Measurements from ENCODE around the gene EFCAB5.
"Not testable (repeated sequence)": the region's sequence is repeated elsewhere in the genome, so short reads cannot be mapped to it uniquely, and the experiment has no call there.

Gene EFCAB5

DNA sequence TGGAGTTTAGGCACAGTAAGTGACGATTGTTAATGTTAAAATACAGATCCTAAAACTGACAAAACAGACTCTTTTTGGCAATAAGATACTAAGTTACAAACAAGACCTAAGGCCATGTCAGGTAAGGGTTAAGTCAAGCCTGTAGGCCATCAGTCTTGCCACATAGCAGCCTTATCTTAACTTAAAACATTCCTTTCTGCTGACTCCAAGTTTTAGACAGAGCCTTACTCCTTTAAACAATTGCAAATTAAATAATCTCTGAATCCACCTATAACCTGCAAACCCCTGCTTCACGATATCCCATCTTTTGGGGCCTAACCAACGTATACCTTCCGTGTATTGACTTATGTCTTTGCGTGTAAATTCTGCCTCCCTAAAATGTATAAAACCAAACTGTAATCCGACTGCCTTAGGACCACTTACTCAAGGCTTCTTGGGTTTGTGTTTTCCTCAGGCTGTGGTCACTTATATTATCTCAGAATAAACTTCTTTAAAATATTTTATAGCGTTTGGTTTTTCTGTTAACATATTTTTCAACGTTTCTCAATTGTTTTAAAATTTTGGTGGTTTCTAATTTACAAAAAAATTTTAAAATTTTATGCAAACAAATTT is 64.4 kb downstream of the EFCAB5 start:
- DNase-seq (ENCODE audit: low read depth) = no peak

DNA sequence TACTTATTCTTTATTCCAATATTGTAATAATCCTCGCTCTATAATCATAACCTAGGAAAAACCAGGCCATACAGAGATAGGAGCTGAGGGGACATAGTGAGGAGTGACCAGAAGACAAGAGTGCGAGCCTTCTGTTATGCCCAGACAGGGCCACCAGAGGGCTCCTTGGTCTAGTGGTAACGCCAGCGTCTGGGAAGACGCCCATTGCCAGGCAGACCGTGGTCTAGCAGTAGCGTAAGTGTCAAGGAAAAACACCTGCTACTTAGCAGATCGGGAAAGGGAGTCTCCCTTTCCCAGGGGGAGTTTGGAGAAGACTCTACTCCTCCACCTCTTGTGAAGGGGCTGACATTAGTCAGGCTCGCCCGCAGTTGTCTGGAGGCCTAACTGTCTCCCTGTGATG is 70.5 kb downstream of the EFCAB5 start:
- DNase-seq (ENCODE audit: low read depth) = not testable (repeated sequence)

DNA sequence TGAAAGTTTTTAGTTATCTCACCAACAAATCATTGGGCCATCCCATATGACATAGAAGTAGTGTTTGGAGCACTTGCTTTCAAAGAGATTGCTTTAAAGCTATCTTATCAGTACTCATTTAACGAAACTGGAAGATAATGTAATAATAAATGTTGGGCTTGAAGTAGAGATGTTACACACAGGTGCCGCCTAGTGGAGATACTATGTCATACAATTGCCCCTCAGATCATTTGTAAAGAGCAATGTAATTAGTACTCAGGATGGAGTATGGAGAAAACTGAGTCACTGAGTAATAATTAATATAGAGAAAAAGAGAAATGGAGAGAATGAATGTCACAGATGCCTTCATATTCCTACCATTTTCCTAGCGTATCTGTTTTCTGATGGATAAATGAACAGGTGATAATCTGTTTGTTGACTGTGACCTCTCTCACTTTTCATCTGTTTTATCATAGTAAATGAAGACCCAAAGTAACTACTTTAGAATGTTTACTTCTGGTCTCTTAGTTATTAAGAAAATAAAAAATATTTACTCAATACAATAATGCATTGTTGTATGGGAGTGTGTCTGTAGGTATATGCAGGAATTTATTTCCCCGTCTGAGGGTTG is 80.4 kb downstream of the EFCAB5 start:
- peak; percentile 4 for DNase-seq (ENCODE audit: low read depth)

DNA sequence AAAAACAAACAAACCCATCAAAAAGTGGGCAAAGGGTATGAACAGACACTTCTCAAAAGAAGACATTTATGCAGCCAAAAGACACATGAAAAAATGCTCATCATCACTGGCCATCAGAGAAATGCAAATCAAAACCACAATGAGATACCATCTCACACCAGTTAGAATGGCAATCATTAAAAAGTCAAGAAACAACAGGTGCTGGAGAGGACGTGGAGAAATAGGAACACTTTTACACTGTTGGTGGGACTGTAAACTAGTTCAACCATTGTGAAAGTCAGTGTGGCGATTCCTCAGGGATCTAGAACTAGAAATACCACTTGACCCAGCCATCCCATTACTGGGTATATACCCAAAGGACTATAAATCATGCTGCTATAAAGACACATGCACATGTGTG is 83.9 kb downstream of the EFCAB5 start:
- not testable (repeated sequence) for DNase-seq (ENCODE audit: low read depth)

DNA sequence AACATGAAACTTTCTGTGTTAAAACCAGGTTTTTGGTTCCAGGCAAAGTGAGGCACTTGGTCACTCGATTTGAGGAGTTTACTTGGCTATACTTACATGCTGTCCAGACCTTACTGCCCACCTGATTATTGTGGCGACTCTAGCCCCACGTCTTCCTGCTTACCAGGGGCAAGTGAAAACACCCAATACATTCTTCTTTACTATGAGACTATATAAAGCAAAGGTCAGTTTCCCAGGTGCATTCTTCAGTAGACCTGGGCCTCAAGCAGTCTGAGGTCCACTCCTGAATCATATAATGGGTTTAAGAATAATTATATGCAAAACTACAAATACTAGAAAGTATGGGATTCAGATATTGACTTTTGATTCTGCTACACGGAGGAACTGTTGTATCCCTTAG is 86.2 kb downstream of the EFCAB5 start:
- DNase-seq (ENCODE audit: low read depth) = no peak

DNA sequence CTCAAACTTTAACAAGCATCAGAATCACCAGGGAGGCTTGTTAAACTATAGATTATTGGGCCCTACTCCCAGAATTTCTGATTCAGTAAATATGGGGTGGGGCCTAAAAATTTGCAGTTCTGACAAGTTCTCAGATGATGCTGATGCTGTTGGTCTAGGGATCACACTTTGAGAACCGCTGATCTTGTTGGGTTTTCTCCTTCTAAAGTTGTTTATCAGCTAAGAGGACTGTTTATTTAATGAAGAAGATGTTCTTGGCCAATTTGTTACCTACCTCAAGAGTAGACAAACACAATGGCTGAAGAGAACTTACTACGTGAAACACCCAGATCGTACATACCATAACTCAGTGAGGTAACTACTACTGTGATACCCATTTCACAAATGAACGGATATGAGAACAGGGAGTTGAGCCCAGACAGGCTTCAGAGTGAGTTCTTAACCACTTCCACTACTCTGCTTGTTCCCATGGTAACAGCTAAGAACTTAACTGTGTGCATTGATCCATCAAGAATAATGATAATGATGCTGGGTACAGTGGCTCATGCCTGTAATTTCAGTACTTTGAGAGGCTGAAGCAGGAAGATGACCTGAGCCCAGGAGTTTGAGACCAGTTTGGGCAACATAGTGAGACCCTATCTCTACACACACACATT is 89.9 kb downstream of the EFCAB5 start:
- DNase-seq (ENCODE audit: low read depth) = no peak

DNA sequence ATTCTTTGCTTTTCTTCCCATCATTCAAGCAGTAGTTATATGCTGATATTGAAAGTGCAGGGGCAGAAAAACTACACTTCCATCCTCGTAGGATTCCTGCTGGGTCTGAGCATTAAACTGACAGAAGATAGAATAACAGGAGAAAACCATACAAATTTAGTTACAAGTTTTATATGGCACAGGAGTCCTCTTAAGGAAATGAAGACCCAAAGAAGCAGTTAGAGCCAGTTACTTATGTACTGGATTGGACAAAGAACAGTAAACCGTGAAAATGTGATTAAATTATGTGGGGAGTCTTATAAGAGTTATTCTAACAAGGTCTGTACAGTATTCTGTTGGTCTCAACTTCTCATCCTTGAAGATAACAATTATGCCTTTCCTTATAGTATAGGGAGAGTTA is 93.9 kb downstream of the EFCAB5 start:
- DNase-seq (ENCODE audit: low read depth) = no peak

DNA sequence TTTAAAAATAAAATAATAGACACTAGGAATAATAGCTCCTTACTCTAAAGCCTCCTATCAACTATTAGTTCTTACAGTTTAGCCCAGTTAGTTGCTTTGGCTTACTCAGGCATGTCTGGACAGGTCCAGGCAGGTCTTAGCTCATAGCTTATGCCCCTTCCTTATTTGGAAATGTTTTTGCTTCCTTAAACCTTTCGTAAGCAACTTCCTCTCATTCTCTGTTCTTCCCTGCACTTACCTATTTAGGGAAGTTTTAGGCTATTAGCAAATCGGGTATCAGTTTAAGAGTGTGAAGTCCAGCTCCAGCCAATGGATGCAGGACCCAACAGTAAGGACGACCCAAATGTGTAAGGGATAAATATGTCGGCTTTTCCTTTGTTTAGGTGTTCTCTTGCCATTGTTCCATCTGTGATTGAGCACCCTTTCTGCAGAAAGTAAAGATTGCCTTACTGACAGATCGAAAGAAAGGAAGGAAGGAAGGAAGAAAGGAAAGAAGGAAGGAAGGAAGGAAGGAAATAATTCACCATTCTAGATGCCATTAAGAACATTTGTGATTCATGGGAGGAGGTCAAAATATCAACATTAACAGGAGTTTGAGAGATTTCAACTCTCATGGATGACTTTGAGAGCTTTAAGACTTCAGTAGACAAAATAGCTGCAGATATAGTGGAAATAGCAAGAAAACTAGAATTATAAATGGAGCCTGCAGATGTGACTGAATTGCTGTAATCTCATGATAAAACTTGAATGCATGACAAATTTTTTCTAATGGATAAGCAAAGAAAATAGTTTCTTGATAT is 99.5 kb downstream of the EFCAB5 start:
- DNase-seq (ENCODE audit: low read depth) = not testable (repeated sequence)

DNA sequence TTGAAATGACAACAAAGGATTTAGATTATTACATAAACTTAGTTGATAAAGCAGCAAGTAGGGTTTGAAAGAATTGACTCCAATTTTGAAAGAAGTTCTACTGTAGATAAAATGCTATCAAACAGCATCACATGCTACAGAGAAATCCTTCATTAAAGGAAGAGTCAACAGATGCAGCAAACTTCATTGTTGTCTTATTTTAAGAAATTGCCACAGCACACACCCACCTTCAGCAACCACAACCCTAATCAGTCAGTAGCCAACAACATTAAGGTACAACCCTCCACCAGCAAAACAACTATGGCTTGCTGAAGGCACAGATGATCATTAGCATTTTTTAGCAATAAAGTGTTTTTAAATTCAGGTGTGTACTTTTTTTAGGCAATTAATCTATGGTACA is 100.1 kb downstream of the EFCAB5 start:
- DNase-seq (ENCODE audit: low read depth) = no peak

DNA sequence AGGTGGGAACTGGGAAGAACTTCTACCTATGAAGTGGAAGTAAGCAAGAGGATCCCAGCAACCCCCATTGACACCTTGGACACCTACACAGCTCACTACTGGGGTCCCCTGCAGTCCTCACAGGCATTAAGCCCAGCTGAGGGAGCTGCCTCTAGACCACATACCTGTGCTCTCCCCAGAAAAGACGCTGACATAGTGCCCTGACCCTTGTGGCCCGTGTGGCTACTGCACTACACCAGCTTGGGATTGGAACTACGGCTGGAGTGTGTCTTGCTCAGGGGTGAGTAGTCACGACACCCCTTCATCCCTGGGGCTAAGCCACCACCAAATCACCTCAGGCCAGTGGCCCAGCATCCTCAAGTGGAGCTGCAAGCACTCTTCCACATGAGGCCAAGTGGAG is 120.9 kb downstream of the EFCAB5 start:
- DNase-seq (ENCODE audit: low read depth) = no peak

DNA sequence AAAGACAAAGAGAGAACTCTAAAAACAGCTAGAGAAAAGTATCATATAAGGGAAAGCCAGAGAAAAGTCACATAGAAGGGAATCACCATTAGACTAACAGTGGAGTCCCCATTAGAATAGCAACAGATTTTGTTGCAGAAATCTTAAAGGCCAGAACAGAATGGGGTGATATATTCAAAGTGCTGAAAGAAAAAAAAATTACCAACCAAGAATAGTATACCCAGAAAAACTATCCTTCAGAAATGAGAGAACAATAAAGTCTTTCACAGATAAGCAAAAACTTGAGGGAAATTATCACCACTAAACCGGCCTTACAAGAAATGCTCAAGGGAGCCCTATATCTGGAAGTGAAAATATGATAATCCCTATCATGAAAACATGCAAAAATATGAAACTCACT is 123.3 kb downstream of the EFCAB5 start:
- DNase-seq (ENCODE audit: low read depth) = no peak

DNA sequence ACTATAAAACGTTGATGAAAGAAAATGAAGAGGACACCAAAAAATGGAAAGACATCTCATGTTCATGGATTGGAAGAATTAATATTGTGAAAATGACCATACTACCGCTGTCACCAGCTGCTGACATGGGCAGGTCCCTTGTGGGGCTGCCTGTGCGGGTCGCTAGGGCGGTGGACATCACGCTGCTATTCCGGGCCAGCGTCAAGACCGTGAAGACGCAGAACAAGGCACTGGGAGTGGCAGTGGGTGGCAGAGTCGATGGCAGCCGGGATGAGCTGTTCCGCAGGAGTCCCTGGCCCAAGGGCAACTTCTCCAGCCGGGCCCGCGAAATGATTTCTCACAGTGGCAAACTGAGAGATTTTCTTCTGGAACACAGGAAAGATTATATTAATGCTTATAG is 127.0 kb downstream of the EFCAB5 start:
- no peak for DNase-seq (ENCODE audit: low read depth)

DNA sequence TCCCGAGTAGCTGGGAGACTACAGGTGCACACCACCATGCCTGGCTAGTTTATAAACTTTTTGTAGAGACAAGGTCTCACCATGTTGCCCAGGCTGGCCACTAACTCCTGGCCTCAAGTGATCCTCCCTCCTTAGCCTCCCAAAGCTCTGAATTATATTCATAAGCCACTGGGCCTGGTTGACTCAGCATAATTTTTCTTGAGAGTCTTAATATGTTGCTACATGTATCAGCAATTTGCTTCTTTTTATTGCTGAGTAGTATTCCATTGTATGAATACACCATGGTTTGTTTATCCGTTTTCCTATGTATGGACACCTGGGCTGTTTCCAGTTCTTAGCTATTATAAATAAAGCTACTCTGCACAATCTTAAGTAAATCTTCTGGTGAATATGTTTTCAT is 132.8 kb downstream of the EFCAB5 start:
- DNase-seq (ENCODE audit: low read depth) = no peak

DNA sequence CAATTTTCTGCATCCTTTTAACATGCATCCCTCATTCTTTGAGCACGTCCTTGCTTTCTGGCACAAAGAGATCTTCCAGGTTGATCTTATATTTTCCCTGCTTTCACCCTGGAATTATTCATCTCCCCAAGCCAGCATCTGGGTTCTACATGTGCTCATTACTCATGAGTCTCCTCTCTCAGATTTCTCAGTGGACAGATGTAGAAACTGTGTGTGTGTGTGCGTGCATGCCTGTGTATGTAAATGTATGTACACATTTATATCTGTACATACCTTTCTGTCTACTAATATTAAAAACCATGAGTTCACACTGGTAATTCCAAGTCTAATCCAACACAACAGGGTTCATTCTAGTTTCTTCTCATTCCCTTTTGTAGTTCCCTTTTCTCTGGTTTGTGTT is 133.3 kb downstream of the EFCAB5 start:
- DNase-seq (ENCODE audit: low read depth) = no peak

DNA sequence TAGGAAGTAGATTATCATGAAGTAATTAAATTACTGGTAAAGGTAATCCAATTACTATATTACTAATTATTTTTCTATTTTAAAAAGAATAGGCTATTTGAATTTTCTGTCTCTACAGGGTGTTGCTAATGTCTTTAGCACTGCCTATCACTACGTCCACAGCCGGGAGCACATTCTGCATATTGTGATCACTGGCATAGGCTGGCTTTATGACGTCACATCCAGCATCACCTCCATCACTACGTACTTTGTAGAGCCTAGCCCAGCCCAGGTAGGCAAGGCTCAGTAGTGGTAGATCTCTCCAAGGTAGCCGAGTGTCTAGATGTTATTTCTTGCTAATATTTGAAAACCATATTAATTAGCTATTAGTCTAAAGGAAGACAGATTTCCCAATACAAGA is 141.3 kb downstream of the EFCAB5 start:
- DNase-seq (ENCODE audit: low read depth) = no peak

DNA sequence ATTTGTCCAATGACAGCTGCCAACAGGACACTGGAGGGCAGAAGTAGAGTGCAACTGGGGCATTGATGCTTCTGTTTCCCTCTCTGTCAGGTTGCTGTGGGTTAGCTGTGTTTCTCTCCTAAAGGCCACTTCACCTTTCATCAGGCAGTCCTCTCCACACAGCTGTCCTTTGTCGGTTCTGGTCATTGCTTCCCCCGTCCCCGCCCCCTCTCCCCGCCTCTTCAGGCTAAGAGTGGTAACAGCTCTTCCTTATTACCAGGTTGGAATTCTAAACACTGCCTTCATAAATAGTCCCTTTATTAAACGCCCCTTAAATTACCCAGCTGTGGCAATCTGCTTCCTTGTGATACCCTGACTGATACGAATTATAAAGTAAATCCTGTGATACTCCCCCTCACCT is 143.4 kb downstream of the EFCAB5 start:
- no peak for DNase-seq (ENCODE audit: low read depth)

DNA sequence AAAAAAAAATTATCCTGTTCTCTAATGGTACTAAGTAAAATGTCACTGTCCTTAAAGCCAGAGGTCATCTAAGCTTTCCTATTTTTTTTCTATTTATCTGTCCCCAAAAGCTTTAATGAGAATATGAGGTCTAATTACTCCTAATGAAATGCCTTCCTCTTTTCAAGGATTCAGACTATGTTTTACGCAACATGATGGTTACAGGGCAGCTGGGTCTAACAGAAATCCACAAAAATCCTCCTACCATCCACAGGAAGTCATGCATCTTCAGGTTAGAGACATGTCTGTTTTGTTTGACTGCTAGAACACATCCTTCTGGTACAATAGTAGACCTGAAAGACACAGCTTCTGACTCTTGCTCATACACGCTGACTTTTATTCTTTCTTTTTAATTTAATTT is 145.5 kb downstream of the EFCAB5 start:
- no peak for DNase-seq (ENCODE audit: low read depth)

DNA sequence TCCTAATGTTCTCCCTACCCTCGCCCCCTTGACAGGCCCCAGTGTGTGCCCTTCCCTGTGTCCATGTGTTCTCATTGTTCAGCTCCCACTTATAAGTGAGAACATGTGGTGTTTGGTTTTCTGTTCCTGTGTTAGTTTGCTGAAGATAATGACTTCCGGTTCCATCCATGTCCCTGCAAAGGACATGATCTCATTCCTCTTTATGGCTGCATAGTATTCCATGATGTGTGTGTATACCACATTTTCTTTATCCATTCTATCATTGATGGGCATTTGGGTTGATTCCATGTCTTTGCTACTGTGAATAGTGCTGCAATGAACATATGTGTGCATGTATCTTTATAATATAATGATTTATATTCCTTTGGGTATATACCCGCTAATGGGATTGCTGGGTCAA is 146.0 kb downstream of the EFCAB5 start:
- DNase-seq (ENCODE audit: low read depth) = not testable (repeated sequence)

DNA sequence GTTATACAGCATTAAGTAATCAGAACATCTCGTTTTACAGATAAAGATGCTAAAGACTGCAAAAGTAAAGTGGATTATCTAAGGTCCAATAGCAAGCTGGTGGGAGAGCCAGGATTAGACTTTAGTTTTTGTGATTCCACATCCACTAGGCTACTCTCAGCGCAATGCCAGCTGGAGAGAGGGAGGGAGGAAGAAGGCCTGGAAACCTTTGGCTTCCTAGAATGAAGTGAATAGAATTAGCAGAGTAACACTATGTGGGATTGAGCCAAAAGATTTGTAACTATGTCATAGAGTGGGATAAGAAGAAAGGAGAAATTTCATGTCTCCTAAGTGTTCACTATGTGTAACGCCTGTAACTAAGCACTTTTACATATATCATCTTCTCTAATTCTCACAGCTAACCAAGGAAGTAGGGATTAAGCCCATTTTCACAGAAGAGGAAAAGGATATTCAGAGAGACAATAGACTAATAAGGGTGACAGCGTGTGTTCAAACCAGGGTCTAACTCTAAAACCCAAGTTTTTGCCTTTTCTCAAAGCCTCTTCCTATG is 149.8 kb downstream of the EFCAB5 start:
- no peak for DNase-seq (ENCODE audit: low read depth)

DNA sequence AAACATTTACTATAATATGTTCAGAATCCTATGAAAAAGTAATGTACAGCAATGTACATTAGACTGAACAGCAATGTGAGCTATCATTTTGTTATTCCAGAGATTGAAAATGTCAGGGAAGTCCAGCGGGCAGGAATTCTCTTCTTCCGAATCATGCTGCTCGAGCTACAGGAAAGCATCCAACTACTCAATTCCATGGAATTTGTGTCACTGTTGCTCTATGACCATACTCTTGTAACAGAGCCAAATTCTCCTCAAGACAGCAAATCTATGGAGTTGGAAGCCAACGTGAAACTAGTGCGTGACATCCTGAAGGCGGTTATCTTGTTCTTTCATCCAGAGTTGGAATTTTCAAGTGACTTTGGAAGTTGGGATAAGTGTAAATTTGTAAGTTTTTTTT is 150.3 kb downstream of the EFCAB5 start:
- no peak for DNase-seq (ENCODE audit: low read depth)

DNA sequence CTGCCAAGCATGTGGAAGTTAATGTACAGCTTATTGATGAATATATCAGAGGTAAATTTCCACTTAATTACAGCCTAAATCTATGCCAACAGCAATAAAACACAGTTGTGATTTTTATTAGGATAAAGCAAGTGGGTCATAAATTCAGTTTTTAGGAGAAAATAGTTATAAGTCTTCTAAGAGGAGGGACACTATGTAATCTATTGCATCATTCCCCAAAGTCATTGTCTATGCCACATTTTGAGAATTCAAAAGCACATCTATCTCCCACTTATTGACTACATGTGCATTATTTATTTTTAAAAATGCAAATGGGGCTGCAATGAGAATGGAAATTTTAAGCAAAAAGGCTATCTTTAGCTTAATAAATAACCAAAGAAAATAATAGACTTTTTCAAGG is 151.5 kb downstream of the EFCAB5 start:
- DNase-seq (ENCODE audit: low read depth) = no peak

DNA sequence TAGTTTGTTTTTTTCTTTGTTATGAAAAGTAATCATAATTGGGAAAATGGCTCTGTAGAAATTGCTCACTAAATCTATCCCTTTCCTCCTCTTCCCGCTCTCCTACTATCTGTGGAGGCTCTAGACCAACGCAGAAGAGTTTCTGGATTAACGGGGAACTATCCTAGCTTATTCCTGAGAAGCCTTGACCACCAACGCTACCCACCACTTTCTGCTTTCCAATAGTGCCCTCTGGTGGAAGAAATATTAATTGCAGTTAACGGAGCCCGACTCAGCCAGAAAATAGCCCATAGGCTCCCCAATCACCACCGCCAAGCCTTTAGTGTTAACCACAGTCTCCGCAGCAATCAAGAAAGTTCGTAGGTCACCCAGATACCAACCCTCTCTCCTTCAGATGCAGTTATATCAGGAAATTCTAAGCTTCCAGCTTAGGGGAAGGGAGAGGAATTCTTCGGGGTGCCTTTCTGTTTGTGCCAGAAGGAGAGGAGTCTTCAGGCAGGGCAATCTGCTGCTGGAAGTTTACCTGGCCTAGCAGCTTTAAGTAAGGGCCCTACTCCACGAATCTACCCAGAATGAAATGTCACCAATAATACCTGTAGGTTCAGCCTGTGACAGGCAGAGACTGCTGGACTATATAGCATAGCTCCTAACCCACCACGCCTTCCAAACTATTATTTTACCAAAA is 152.2 kb downstream of the EFCAB5 start:
- DNase-seq (ENCODE audit: low read depth) = no peak
